ENCODE data around the gene KIFC1. TPM values are rescaled to one million over a fixed set of nuclear protein-coding genes. Genes with fewer than 3 reads are reported as not detected.

Gene KIFC1
- total RNA-seq, 1 experiment from 2014 or later, result 123 TPM

GRCh38 chr6:33411632-33412005, 20.0 kb downstream of the KIFC1 start:
- peak overlapping the region; percentile 90 for H3K27ac ChIP-seq (ENCODE audit: low read depth, low read length, poor library complexity, severe bottlenecking)
- no peaks in the 10 kb centered on the region for H3K9me3 ChIP-seq (ENCODE audit: low read depth, low read length, poor library complexity, severe bottlenecking)
- H3K4me1 ChIP-seq (ENCODE audit: insufficient read depth, low read length, poor library complexity, severe bottlenecking), result peaks cover 13% of the 10 kb centered on the region
- BruUV-seq (replicated peaks), result no TSS peak
- POLR2A ChIA-PET (ENCODE audit: low non-redundant PET), result no interaction called here
- intact Hi-C loops (cut with micrococcal nuclease; ENCODE audit: unreplicated experiment), result loop anchor here (10.0 kb wide), 1 partner anchor 97 kb away; the partner anchor contains the start of genes TAPBP and ZBTB22
- peak overlapping the region; percentile 90 for H3K4me3 ChIP-seq (ENCODE audit: low read depth, low read length, poor library complexity, severe bottlenecking)
- H3K36me3 ChIP-seq (ENCODE audit: insufficient read depth, low read length, poor library complexity, severe bottlenecking), result peaks cover 59% of the 10 kb centered on the region
- H3K27me3 ChIP-seq (replicated peaks; ENCODE audit: insufficient read depth, low read depth, low read length, poor library complexity), result no peaks in the 10 kb centered on the region
- no peak for TF ChIP-seq EZH2 (IDR thresholded peaks at IDR 0.05; ENCODE audit: borderline replicate concordance, low read depth, low read length, poor library complexity, severe bottlenecking)
- CTCF ChIA-PET, result interaction anchor here (1.2 kb wide), 1 partner anchor 95 kb away, joined by 4 read pairs; no protein-coding TSS in a partner anchor
- DNase-seq (ENCODE audit: low spot score), result no peak

DNA sequence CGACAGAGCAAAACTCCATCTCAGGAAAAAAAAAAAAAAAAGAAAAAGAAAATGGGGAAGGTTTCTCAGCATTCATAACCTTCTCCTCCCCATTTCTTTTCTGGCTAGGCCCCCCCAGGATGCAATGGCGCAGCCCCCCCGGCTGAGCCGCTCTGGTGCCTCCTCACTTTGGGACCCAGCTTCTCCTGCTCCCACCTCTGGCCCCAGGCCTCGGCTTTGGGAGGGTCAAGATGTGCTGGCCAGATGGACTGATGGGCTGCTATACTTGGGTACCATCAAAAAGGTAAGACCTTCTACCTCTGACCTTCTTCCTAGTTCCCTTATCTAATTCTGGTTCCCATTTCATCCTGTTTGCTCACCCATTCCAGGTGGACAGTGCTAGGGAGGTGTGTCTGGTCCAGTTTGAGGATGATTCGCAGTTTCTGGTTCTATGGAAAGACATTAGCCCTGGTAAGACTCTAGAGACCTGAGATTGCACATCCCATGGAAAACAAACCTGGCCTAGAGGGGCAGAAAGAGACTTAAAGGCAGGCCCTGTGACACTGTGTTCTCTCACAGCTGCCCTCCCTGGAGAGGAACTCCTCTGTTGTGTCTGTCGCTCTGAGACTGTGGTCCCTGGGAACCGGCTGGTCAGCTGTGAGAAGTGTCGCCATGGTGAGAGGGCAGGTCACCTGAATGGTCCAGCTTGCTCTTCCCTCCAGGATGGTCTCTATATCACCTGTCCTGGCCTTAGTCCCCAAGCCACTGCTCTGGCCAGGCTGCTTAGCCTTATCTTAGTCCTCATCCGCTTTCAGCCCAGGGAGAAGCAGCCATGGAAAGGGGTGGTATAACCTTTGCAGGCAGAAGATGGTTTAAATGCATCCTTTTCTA, 20.8 kb downstream of the KIFC1 start:
- peaks cover 18% of the 10 kb centered on the region for H3K4me1 ChIP-seq (ENCODE audit: insufficient read depth, low read length, poor library complexity, severe bottlenecking)
- H3K9me3 ChIP-seq (ENCODE audit: low read depth, low read length, poor library complexity, severe bottlenecking), result no peaks in the 10 kb centered on the region
- H3K27me3 ChIP-seq (replicated peaks; ENCODE audit: insufficient read depth, low read depth, low read length, poor library complexity), result no peaks in the 10 kb centered on the region
- ChIA-PET POLR2A (ENCODE audit: low non-redundant PET) (no interaction called here), CTCF (interaction anchor here (1.2 kb wide), 1 partner anchor 95 kb away, joined by 4 read pairs; no protein-coding TSS in a partner anchor)
- no peak for DNase-seq (ENCODE audit: low spot score)
- no peak overlapping the region for H3K27ac ChIP-seq (ENCODE audit: low read depth, low read length, poor library complexity, severe bottlenecking)
- peaks cover 56% of the 10 kb centered on the region for H3K36me3 ChIP-seq (ENCODE audit: insufficient read depth, low read length, poor library complexity, severe bottlenecking)
- TF ChIP-seq CTCF (conservative IDR thresholded peaks at IDR 0.05; ENCODE audit: low read depth, low read length) (no peak), EZH2 (IDR thresholded peaks at IDR 0.05; ENCODE audit: borderline replicate concordance, low read depth, low read length, poor library complexity, severe bottlenecking) (no peak)
- H3K4me3 ChIP-seq (ENCODE audit: low read depth, low read length, poor library complexity, severe bottlenecking), result no peak overlapping the region
- no TSS peak for BruUV-seq (replicated peaks)
- intact Hi-C loops (cut with micrococcal nuclease; ENCODE audit: unreplicated experiment), result loop anchor here (10.0 kb wide), 1 partner anchor 98 kb away; the partner anchor contains the start of genes TAPBP and ZBTB22

- H3K27ac ChIP-seq (ENCODE audit: low read depth, low read length, poor library complexity, severe bottlenecking), result no peak overlapping the region
- DNase-seq (ENCODE audit: low spot score), result no peak
- POLR2A ChIA-PET (ENCODE audit: low non-redundant PET), result no interaction called here
- TF ChIP-seq CTCF (conservative IDR thresholded peaks at IDR 0.05; ENCODE audit: low read depth, low read length) (no peak), EZH2 (IDR thresholded peaks at IDR 0.05; ENCODE audit: borderline replicate concordance, low read depth, low read length, poor library complexity, severe bottlenecking) (no peak)
- H3K27me3 ChIP-seq (replicated peaks; ENCODE audit: insufficient read depth, low read depth, low read length, poor library complexity), result no peaks in the 10 kb centered on the region
- CTCF ChIA-PET, result no interaction called here
- H3K36me3 ChIP-seq (ENCODE audit: insufficient read depth, low read length, poor library complexity, severe bottlenecking), result peaks cover 45% of the 10 kb centered on the region
- peaks cover 20% of the 10 kb centered on the region for H3K4me1 ChIP-seq (ENCODE audit: insufficient read depth, low read length, poor library complexity, severe bottlenecking)
- H3K9me3 ChIP-seq (ENCODE audit: low read depth, low read length, poor library complexity, severe bottlenecking), result no peaks in the 10 kb centered on the region
- intact Hi-C loops (cut with micrococcal nuclease; ENCODE audit: unreplicated experiment), result loop anchor here (10.0 kb wide), 1 partner anchor 99 kb away; the partner anchor contains the start of genes TAPBP and ZBTB22
- no TSS peak for BruUV-seq (replicated peaks)
- H3K4me3 ChIP-seq (ENCODE audit: low read depth, low read length, poor library complexity, severe bottlenecking), result no peak overlapping the region
These were observed 21.9 kb downstream of the KIFC1 start for GRCh38 chr6:33413241-33414120.
